Dermis blood vessel endothelial cell (primary cell): Measurements from ENCODE around the gene MAN1A1. TPM values are rescaled to one million over a fixed set of nuclear protein-coding genes. Genes with fewer than 3 reads are reported as not detected.

Source experiments
- DNase-seq: peaks from one replicate; pipeline ENCODE4 v3.0.0; 2010
- total RNA-seq: library from RNA; depleted of rRNA; stranded (reverse); fragments of >200 nt; gene quantifications from 2 replicates; pipeline ENCODE4 v1.2.3, GENCODE V29; 2014

The MAN1A1 gene
- total RNA-seq, 1 donor from 2014 or later, result 202 TPM

GRCh38 chr6:119137194-119138072, 212.1 kb downstream of the MAN1A1 start:
- no peak for DNase-seq

DNA sequence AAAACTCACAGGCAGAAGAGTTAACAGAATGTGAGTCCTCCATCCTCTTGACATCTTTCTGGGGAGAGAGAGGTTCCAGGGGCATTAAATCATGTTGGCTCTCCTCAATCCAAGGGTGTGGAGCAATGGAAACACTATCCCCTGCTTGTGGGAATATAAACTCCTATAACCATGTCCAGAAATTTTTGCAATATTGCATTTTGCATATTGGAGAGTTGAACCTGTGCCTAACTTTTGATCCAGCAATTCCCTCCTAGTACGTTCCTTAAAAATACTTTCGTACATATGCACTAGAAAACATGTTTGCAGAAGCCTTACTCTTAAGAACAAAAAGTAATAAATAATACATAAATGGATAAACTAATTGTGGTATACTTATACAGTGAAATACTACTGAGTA, 214.8 kb downstream of the MAN1A1 start:
- DNase-seq, result no peak

DNA sequence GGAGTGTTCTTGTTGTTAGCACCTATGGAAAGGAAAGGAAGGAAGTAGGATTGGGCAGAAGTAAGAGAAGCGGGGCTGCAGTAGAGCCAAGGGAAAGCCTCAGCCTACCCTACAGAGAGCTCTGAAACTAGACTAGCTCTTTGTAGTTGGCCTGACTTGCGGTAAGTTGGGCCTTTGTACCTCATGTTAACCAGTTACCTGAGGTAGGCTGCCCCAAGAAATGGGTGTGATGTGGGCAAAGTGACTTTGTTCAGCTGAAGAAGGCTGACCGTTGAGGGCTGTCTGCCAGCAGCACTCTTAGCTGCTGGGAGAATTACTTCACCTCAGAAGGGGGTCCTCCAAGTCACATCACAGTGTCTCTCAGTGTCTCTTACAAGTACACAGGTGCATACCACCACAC, 216.2 kb downstream of the MAN1A1 start:
- no peak for DNase-seq

GRCh38 chr6:119132261-119132981, 217.1 kb downstream of the MAN1A1 start:
- no peak for DNase-seq

DNA sequence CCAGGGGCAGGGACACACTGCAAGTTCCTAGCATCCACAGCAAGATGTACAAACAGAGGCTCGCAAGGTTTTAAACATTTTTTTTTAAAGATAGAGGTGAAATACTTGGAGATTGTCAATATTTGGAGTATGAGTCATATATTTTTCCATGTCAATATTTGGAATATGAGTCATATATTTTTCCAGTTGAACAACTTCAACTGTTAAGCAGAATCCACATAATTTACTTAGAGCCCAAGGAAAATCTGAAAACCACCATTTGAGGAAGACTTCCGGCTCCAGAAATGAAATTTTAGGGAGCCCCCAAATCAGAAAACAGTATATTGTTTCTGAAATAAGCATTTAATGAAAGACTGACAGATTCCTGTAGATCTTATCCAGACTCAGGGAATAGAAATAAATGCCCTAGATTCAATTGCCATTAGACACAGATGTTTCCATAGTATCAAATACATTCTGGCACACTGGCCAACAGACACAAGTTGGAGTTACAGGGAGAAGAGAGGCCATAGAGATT, 219.5 kb downstream of the MAN1A1 start:
- DNase-seq, result peak; percentile 67

- peak; percentile 88 for DNase-seq
These were observed 220.2 kb downstream of the MAN1A1 start for GRCh38 chr6:119129148-119129967.

GRCh38 chr6:119128252-119128912, 221.2 kb downstream of the MAN1A1 start:
- no peak for DNase-seq

GRCh38 chr6:119127627-119128026, 221.9 kb downstream of the MAN1A1 start:
- DNase-seq, result no peak
